SK-N-SH treated with all-trans-retinoic acid at 6 μM for 48 hours (cell line): Measurements from ENCODE around the gene KLHDC7B.

Source experiments
- ATAC-seq: fragments of 200-7000 bp; cut with Tn5 transposase; 3 replicates; pipeline ENCODE4 v1.9.1; 2020; ENCODE audit warnings: mild to moderate bottlenecking, moderate library complexity
- ARNTL ChIP-seq: fragments of 450-650 bp; formaldehyde crosslinking; IDR thresholded peaks from 2 replicates; pipeline ENCODE4 v1.5.0; 2020; ENCODE audit warnings: low read depth, mild to moderate bottlenecking, moderate library complexity, borderline replicate concordance
- BACH2 ChIP-seq: fragments of 250-450 bp; sonication (Bioruptor Pico); IDR thresholded peaks from 2 replicates; pipeline ENCODE4 v1.9.0; 2021; ENCODE audit warnings: mild to moderate bottlenecking, borderline replicate concordance
- CREB5 ChIP-seq: fragments of 250-450 bp; sonication (Bioruptor Pico); IDR thresholded peaks from 2 replicates; pipeline ENCODE4 v1.5.1; 2020; ENCODE audit warnings: low read depth, mild to moderate bottlenecking, moderate library complexity
- CSRNP3 ChIP-seq: fragments of 250-450 bp; sonication (Bioruptor Pico); IDR thresholded peaks from 2 replicates; pipeline ENCODE4 v1.5.1; 2021; ENCODE audit warnings: mild to moderate bottlenecking, moderate library complexity
- ESRRG ChIP-seq: fragments of 250-450 bp; sonication (Bioruptor Pico); IDR thresholded peaks from 2 replicates; pipeline ENCODE4 v1.6.1; 2021; ENCODE audit warnings: mild to moderate bottlenecking
- GLIS3 ChIP-seq: fragments of 250-450 bp; sonication (Bioruptor Pico); IDR thresholded peaks from 2 replicates; pipeline ENCODE4 v1.5.0; 2020; ENCODE audit warnings: mild to moderate bottlenecking, moderate library complexity
- ISL1 ChIP-seq: fragments of 250-450 bp; sonication (Bioruptor Pico); IDR thresholded peaks from 2 replicates; pipeline ENCODE4 v2.1.2; 2022; ENCODE audit warnings: mild to moderate bottlenecking, moderate library complexity
- OSR1 ChIP-seq: fragments of 250-450 bp; sonication (Bioruptor Pico); IDR thresholded peaks from 2 replicates; pipeline ENCODE4 v1.8.0; 2022; ENCODE audit warnings: moderate library complexity, mild to moderate bottlenecking, inconsistent platforms
- PATZ1 ChIP-seq: fragments of 250-450 bp; sonication (Bioruptor Pico); IDR thresholded peaks from 2 replicates; pipeline ENCODE4 v1.8.0; 2020; ENCODE audit warnings: mild to moderate bottlenecking, moderate library complexity, borderline replicate concordance
- POU6F1 ChIP-seq: fragments of 250-450 bp; sonication (Bioruptor Pico); IDR thresholded peaks from 2 replicates; pipeline ENCODE4 v1.8.0; 2021; ENCODE audit warnings: low read depth, mild to moderate bottlenecking, moderate library complexity, borderline replicate concordance
- PPARA ChIP-seq: fragments of 250-450 bp; sonication (Bioruptor Pico); IDR thresholded peaks from 2 replicates; pipeline ENCODE4 v1.5.0; 2020; ENCODE audit warnings: mild to moderate bottlenecking, borderline replicate concordance
- RARB ChIP-seq: fragments of 250-450 bp; sonication (Bioruptor Pico); IDR thresholded peaks from 2 replicates; pipeline ENCODE4 v1.8.0; 2021; ENCODE audit warnings: mild to moderate bottlenecking, moderate library complexity
- SNAI2 ChIP-seq: fragments of 250-450 bp; sonication (Bioruptor Pico); IDR thresholded peaks from 2 replicates; pipeline ENCODE4 v1.5.0; 2020; ENCODE audit warnings: mild to moderate bottlenecking, moderate library complexity
- TCF4 ChIP-seq: fragments of 250-450 bp; sonication (Bioruptor Pico); IDR thresholded peaks from 2 replicates; pipeline ENCODE4 v1.8.0; 2021; ENCODE audit warnings: mild to moderate bottlenecking, moderate library complexity, borderline replicate concordance
- TOX ChIP-seq: fragments of 250-450 bp; sonication (Bioruptor Pico); IDR thresholded peaks from 2 replicates; pipeline ENCODE4 v1.8.0; 2021; ENCODE audit warnings: mild to moderate bottlenecking, moderate library complexity, borderline replicate concordance
- TSHZ2 ChIP-seq: fragments of 250-450 bp; sonication (Bioruptor Pico); IDR thresholded peaks from 2 replicates; pipeline ENCODE4 v1.5.0; 2020; ENCODE audit warnings: mild to moderate bottlenecking, moderate library complexity
- ZC3H10 ChIP-seq: fragments of 250-450 bp; sonication (Bioruptor Pico); IDR thresholded peaks from 2 replicates; pipeline ENCODE4 v1.5.1; 2021; ENCODE audit warnings: mild to moderate bottlenecking, moderate library complexity
- ZFP3 ChIP-seq: fragments of 250-450 bp; sonication (Bioruptor Pico); IDR thresholded peaks from 2 replicates; pipeline ENCODE4 v1.5.0; 2020; ENCODE audit warnings: mild to moderate bottlenecking, moderate library complexity
- ZFP30 ChIP-seq: fragments of 450-650 bp; formaldehyde crosslinking; IDR thresholded peaks from 2 replicates; pipeline ENCODE4 v1.5.0; 2022; ENCODE audit warnings: mild to moderate bottlenecking, moderate library complexity
- ZNF565 ChIP-seq: fragments of 450-650 bp; formaldehyde crosslinking; conservative IDR thresholded peaks from 2 replicates; pipeline ENCODE4 v1.5.0; 2020; ENCODE audit warnings: low read depth, mild to moderate bottlenecking, moderate library complexity

The KLHDC7B gene

GRCh38 chr22:50550395-50550794, 4.7 kb downstream of the KLHDC7B start:
- ATAC-seq, result no peak
- TF ChIP-seq OSR1 (no peak), CSRNP3 (CRISPR knock-in tag) (no peak), TOX (CRISPR knock-in tag) (no peak), ARNTL (no peak), PATZ1 (CRISPR knock-in tag) (no peak), ZNF565 (CRISPR knock-in tag) (no peak), SNAI2 (CRISPR knock-in tag) (no peak), ZFP3 (CRISPR knock-in tag) (no peak), TSHZ2 (no peak), CREB5 (no peak), BACH2 (CRISPR knock-in tag) (no peak), ZC3H10 (CRISPR knock-in tag) (no peak), PPARA (CRISPR knock-in tag) (no peak)
- TF ChIP-seq, all 23 proteins: peak for 0

- ATAC-seq, result no peak
- no peak for TF ChIP-seq ZFP3 (CRISPR knock-in tag)
- no peak for TF ChIP-seq POU6F1 (CRISPR knock-in tag)
- no peak for TF ChIP-seq OSR1
- no peak for TF ChIP-seq BACH2 (CRISPR knock-in tag)
- no peak for TF ChIP-seq ISL1 (CRISPR knock-in tag)
- TF ChIP-seq ZFP30 (CRISPR knock-in tag), result no peak
- no peak for TF ChIP-seq RARB (CRISPR knock-in tag)
- TF ChIP-seq PATZ1 (CRISPR knock-in tag), result no peak
- TF ChIP-seq TCF4 (CRISPR knock-in tag), result no peak
- no peak for TF ChIP-seq ARNTL
- no peak for TF ChIP-seq GLIS3 (CRISPR knock-in tag)
- no peak for TF ChIP-seq ESRRG (CRISPR knock-in tag)
- no peak for TF ChIP-seq TOX (CRISPR knock-in tag)
These were observed 5.6 kb downstream of the KLHDC7B start for GRCh38 chr22:50551160-50551752.
